H1 (cell line): ENCODE results near the gene LMNTD2. TPM values are rescaled to one million over a fixed set of nuclear protein-coding genes. Genes with fewer than 3 reads are reported as not detected.

Experiments
- CTCF ChIA-PET: fragments of 300-600 bp; sonication (Branson Sonifier 250); formaldehyde crosslinking; loops from one replicate; lab custom pipeline; 2021; ENCODE audit not compliant: partially characterized antibody; lab: Charles Lee
- POLR2A ChIA-PET: fragments of 300-600 bp; sonication (Branson Sonifier 250); formaldehyde crosslinking; loops from one replicate; lab custom pipeline; 2021; ENCODE audit warnings: inconsistent platforms; ENCODE audit not compliant: partially characterized antibody; lab: Charles Lee
- DNase-seq, 2 experiments: peaks; one replicate each; pipeline versions ENCODE4 v3.0.0 to v3.0.0-alpha.2; 2010 to 2022; ENCODE audit warnings: low spot score in 2 of 2, low read depth in 1 of 2, mixed read lengths in 1 of 2
- FAIRE-seq: peaks from 2 replicates; lab custom pipeline; 2011; peaks lifted over from hg19 to GRCh38; lab: Jason Lieb, UNC
- H2AFZ ChIP-seq: 2 replicates; pipeline ENCODE4 v1.8.1; 2012; ENCODE audit warnings: low read length, inconsistent platforms
- H2AK5ac ChIP-seq: 2 replicates; pipeline ENCODE4 v1.6.1; 2013; ENCODE audit warnings: low read depth, low read length
- H2BK120ac ChIP-seq: replicated peaks from 2 replicates; pipeline ENCODE3; 2013; ENCODE audit warnings: low read depth, low read length, inconsistent platforms
- H2BK12ac ChIP-seq: 2 replicates; pipeline ENCODE4 v1.6.1; 2013; ENCODE audit warnings: low read depth, low read length
- H2BK15ac ChIP-seq: 2 replicates; pipeline ENCODE4 v1.6.1; 2013; ENCODE audit warnings: low read length
- H2BK20ac ChIP-seq: 2 replicates; pipeline ENCODE4 v1.6.1; 2013; ENCODE audit warnings: low read length
- H2BK5ac ChIP-seq: 2 replicates; pipeline ENCODE4 v1.6.1; 2013; ENCODE audit warnings: low read depth, low read length
- H3K14ac ChIP-seq: 2 replicates; pipeline ENCODE4 v1.6.1; 2013; ENCODE audit warnings: inconsistent platforms; ENCODE audit not compliant: insufficient read length
- H3K18ac ChIP-seq: 2 replicates; pipeline ENCODE4 v1.6.1; 2013; ENCODE audit warnings: low read length; ENCODE audit errors: extremely low read depth
- H3K23ac ChIP-seq: 2 replicates; pipeline ENCODE4 v1.6.1; 2013; ENCODE audit warnings: inconsistent platforms; ENCODE audit not compliant: insufficient read length
- H3K23me2 ChIP-seq: 2 replicates; pipeline ENCODE4 v1.6.1; 2013; ENCODE audit warnings: low read depth, low read length
- H3K27ac ChIP-seq: 2 replicates; pipeline ENCODE4 v1.6.1; 2011; ENCODE audit warnings: low read depth, low read length, inconsistent platforms
- H3K27me3 ChIP-seq, 4 experiments: replicated peaks in 1 of 4; 1 replicate in 1 of 4; 2 replicates in 3 of 4; pipeline versions ENCODE4 v1.6.1 to v1.8.1; 2011 to 2013; ENCODE audit warnings: low read length in 3 of 4, mild to moderate bottlenecking in 3 of 4, inconsistent platforms in 2 of 4, mixed read lengths in 2 of 4, moderate library complexity in 1 of 4; ENCODE audit not compliant: control insufficient read depth in 3 of 4, insufficient read depth in 3 of 4; ENCODE audit errors: extremely low read depth in 1 of 4
- H3K36me3 ChIP-seq, 4 experiments: 2 replicates each; pipeline versions ENCODE4 v1.6.1 to v1.8.1; 2011 to 2013; ENCODE audit warnings: mild to moderate bottlenecking in 4 of 4, low read length in 3 of 4, moderate library complexity in 2 of 4, control low read depth in 1 of 4, inconsistent platforms in 1 of 4; ENCODE audit not compliant: insufficient read depth in 4 of 4, control insufficient read depth in 2 of 4
- H3K4ac ChIP-seq: replicated peaks from 2 replicates; pipeline ENCODE3; 2013; ENCODE audit warnings: low read length, low read depth, mixed read lengths, inconsistent platforms; ENCODE audit not compliant: insufficient read length
- H3K4me1 ChIP-seq, 4 experiments: replicated peaks in 1 of 4; 1 replicate in 1 of 4; 2 replicates in 3 of 4; pipeline versions ENCODE4 v1.6.1 to v1.8.1; 2011 to 2013; ENCODE audit warnings: low read length in 3 of 4, inconsistent platforms in 2 of 4, mixed read lengths in 1 of 4; ENCODE audit not compliant: insufficient read depth in 4 of 4, control insufficient read depth in 3 of 4
- H3K4me2 ChIP-seq, 2 experiments: 2 replicates each; pipeline versions ENCODE4 v1.6.1 to v1.8.1; 2011 to 2013; ENCODE audit warnings: low read depth in 2 of 2, low read length in 2 of 2, control low read depth in 1 of 2, inconsistent platforms in 1 of 2, mild to moderate bottlenecking in 1 of 2; ENCODE audit not compliant: insufficient read depth in 1 of 2
- H3K4me3 ChIP-seq, 4 experiments: fragments of 200-600, 300-600 bp in 1 of 4; sonication (generic), shearing (Covaris generic), sonication (Bioruptor Twin) in 1 of 4; 2 replicates each; pipeline versions ENCODE4 v1.5.1 to v1.8.1; 2011 to 2016; ENCODE audit warnings: low read length in 4 of 4, low read depth in 3 of 4, control low read depth in 2 of 4, inconsistent platforms in 2 of 4, mild to moderate bottlenecking in 2 of 4, mixed read lengths in 1 of 4, moderate library complexity in 1 of 4; ENCODE audit not compliant: insufficient read depth in 2 of 4; ENCODE audit errors: extremely low read depth in 1 of 4
- H3K56ac ChIP-seq: replicated peaks from 2 replicates; pipeline ENCODE3; 2013; ENCODE audit warnings: low read depth, mild to moderate bottlenecking, mixed read lengths, low read length, inconsistent platforms; ENCODE audit not compliant: insufficient read length
- H3K79me1 ChIP-seq: 2 replicates; pipeline ENCODE4 v1.6.1; 2013; ENCODE audit warnings: low read depth, low read length, control low read depth
- H3K79me2 ChIP-seq, 2 experiments: 2 replicates each; pipeline versions ENCODE4 v1.6.1 to v1.8.1; 2012 to 2013; ENCODE audit warnings: low read length in 2 of 2, mild to moderate bottlenecking in 2 of 2, inconsistent platforms in 1 of 2; ENCODE audit not compliant: insufficient read depth in 2 of 2, control insufficient read depth in 1 of 2
- H3K9ac ChIP-seq, 4 experiments: replicated peaks in 1 of 4; 1 replicate in 1 of 4; 2 replicates in 3 of 4; pipeline versions ENCODE4 v1.6.1 to v1.8.1; 2011 to 2013; ENCODE audit warnings: low read depth in 3 of 4, low read length in 3 of 4, control low read depth in 2 of 4, mild to moderate bottlenecking in 2 of 4, moderate library complexity in 2 of 4, inconsistent platforms in 1 of 4; ENCODE audit errors: extremely low read depth in 1 of 4
- H3K9me3 ChIP-seq, 2 experiments: 2 replicates each; pipeline versions ENCODE4 v1.6.1 to v1.8.1; 2012 to 2013; ENCODE audit warnings: mild to moderate bottlenecking in 2 of 2, moderate library complexity in 2 of 2, control low read depth in 1 of 2, inconsistent platforms in 1 of 2, low read depth in 1 of 2, low read length in 1 of 2, mixed read lengths in 1 of 2; ENCODE audit not compliant: insufficient read depth in 2 of 2
- H4K20me1 ChIP-seq, 2 experiments: replicated peaks in 1 of 2; 2 replicates each; pipeline versions ENCODE3 to v1.8.1; 2011 to 2013; ENCODE audit warnings: inconsistent platforms in 2 of 2, low read length in 2 of 2, mild to moderate bottlenecking in 1 of 2; ENCODE audit not compliant: insufficient read depth in 2 of 2, control insufficient read depth in 1 of 2
- H4K5ac ChIP-seq: 2 replicates; pipeline ENCODE4 v1.6.1; 2013; ENCODE audit warnings: low read length, low read depth, mixed read lengths, inconsistent platforms; ENCODE audit not compliant: insufficient read length
- H4K8ac ChIP-seq: 2 replicates; pipeline ENCODE4 v1.8.0; 2013; ENCODE audit warnings: mild to moderate bottlenecking, moderate library complexity, low read length, inconsistent platforms; ENCODE audit not compliant: insufficient read depth; ENCODE audit errors: extremely low read depth
- H4K91ac ChIP-seq: replicated peaks from 2 replicates; pipeline ENCODE3; 2013; ENCODE audit warnings: low read length, mixed read lengths, inconsistent platforms; ENCODE audit not compliant: insufficient read length
- FOSL1 ChIP-seq: IDR thresholded peaks from 2 replicates; pipeline ENCODE4 v1.6.1; 2011; ENCODE audit warnings: mild to moderate bottlenecking, low read depth, low read length, moderate library complexity; ENCODE audit not compliant: insufficient read depth
- NRF1 ChIP-seq: IDR thresholded peaks from 2 replicates; pipeline ENCODE4 v1.6.1; 2011; ENCODE audit warnings: mild to moderate bottlenecking, low read depth, low read length, improper control_type of control experiment
- WGBS, 2 experiments: shearing (Covaris generic) in 1 of 2; methylation state at CpG; one replicate each; pipeline versions ENCODE4 v1.1.6 to v1.1.7; 2013 to 2015; ENCODE audit warnings: low lambda C conversion rate in 2 of 2, mixed read lengths in 2 of 2, inconsistent platforms in 1 of 2, low coverage in 1 of 2, missing lambda C conversion rate in 1 of 2; ENCODE audit not compliant: insufficient replicate concordance in 2 of 2, insufficient coverage in 1 of 2, insufficient read length in 1 of 2; ENCODE audit errors: extremely low coverage in 1 of 2, missing lambda C conversion rate in 1 of 2; 5-methylcytosine and 5-hydroxymethylcytosine counted together
- polyA plus RNA-seq, 7 experiments: library from polyadenylated mRNA; depleted of rRNA in 3 of 7; stranded (reverse) in 5 of 7; unstranded in 2 of 7; fragments of >200 nt in 5 of 7; fragments of 200-250 nt in 2 of 7; gene quantifications; 1 replicate in 5 of 7; 2 replicates in 1 of 7; 4 replicates in 1 of 7; pipeline versions ENCODE4 v1.2.1 to v1.2.3, GENCODE V29; 2011 to 2013; ENCODE audit warnings: missing spikeins in 2 of 7, mixed read lengths in 2 of 7
- total RNA-seq: library from RNA; stranded (reverse); fragmentation: NEBNext Ultra II Directional; extraction: Animal tissue kit (Norgen Biotek cat#: 25700); gene quantifications from 2 replicates; pipeline ENCODE4 v1.2.1, GENCODE V29; 2021

The LMNTD2 gene
- total and polyA plus RNA-seq, 2 of the 8 experiments (the other 6 are each of a cell fraction or from before 2014, with no cell fraction given) = 1.6 to 3.1 TPM

- TF ChIP-seq FOSL1 (no peak), NRF1 (no peak)
- DNase-seq (no peak), FAIRE-seq (no peak)
- Histone ChIP-seq H3K4me1 (peaks cover 4 to 11% (median 5%) of the 10 kb centered on the region in 4 experiments; a peak in 6 of 7 replicates), H2BK20ac (no peak overlapping the region), H2BK120ac (no peak overlapping the region), H3K9me3 (no peaks in the 10 kb centered on the region), H3K79me2 (peaks cover 38 to 63% of the 10 kb centered on the region in 2 experiments), H3K14ac (no peak overlapping the region), H3K79me1 (peaks cover 29% of the 10 kb centered on the region), H2BK5ac (no peak overlapping the region), H2BK15ac (no peak overlapping the region), H3K27ac (no peak overlapping the region), H3K18ac (no peak overlapping the region), H3K23ac (no peak overlapping the region), H4K8ac (no peak overlapping the region), H3K4ac (no peak overlapping the region), H2AFZ (no peak overlapping the region), H3K9ac (no peak overlapping the region), H4K20me1 (peaks cover 47 to 53% of the 10 kb centered on the region in 2 experiments), H3K36me3 (peaks cover 6 to 19% (median 16%) of the 10 kb centered on the region in 4 experiments; a peak in 6 of 8 replicates), H3K4me3 (no peak overlapping the region), H4K5ac (no peak overlapping the region), H3K23me2 (peaks cover 6% of the 10 kb centered on the region), H2AK5ac (no peak overlapping the region), H3K4me2 (no peak overlapping the region), H2BK12ac (no peak overlapping the region), H3K27me3 (no peaks in the 10 kb centered on the region), H4K91ac (no peak overlapping the region), H3K56ac (no peak overlapping the region)
- WGBS, 2 experiments = 92% methylated on average over 17 of the region's 17 CpGs; no CpG with 5 or more reads in 1 of the 2 experiments
- POLR2A ChIA-PET = interaction anchor here (0.6 to 1.0 kb wide), 3 partner anchors 15 to 170 kb away, joined by 3 read pairs; no protein-coding TSS in a partner anchor
- CTCF ChIA-PET = interaction anchor here (1.6 kb wide), 1 partner anchor 25 kb away, joined by 5 read pairs; no protein-coding TSS in a partner anchor
These were observed 21.2 kb upstream of the LMNTD2 start for GRCh38 chr11:581752-582151.
